Activated B cell treated with CpG ODN at 0.5 μM for 24 hours (primary cell): ENCODE data around the gene BICRA. TPM values are rescaled to one million over a fixed set of nuclear protein-coding genes. Genes with fewer than 3 reads are reported as not detected.

Experiments used
- ATAC-seq: fragments of 200-7000 bp; cut with Tn5 transposase; one replicate; pipeline ENCODE4 v1.10.0; 2021; ENCODE audit warnings: low read depth, mild to moderate bottlenecking, moderate library complexity
- CTCF ChIA-PET: fragments of 350-600 bp; sonication (Branson Sonifier 250); formaldehyde crosslinking; loops from one replicate; lab custom pipeline; 2021; ENCODE audit warnings: antibody characterized with exemption; lab: Charles Lee
- POLR2A ChIA-PET: fragments of 350-600 bp; sonication (Branson Sonifier 250); formaldehyde crosslinking; loops from one replicate; lab custom pipeline; 2021; ENCODE audit warnings: antibody characterized with exemption; lab: Charles Lee
- DNase-seq: peaks from one replicate; pipeline ENCODE4 v3.0.0; 2022
- H3K27ac Mint-ChIP-seq: one replicate; pipeline ENCODE4 v1.8.0; 2020; ENCODE audit warnings: mixed read lengths
- H3K27me3 Mint-ChIP-seq: one replicate; pipeline ENCODE4 v1.8.0; 2021; ENCODE audit warnings: mixed read lengths
- H3K36me3 Mint-ChIP-seq: one replicate; pipeline ENCODE4 v1.8.0; 2021; ENCODE audit warnings: low read depth, mixed read lengths
- H3K4me1 Mint-ChIP-seq: one replicate; pipeline ENCODE4 v1.8.0; 2021; ENCODE audit warnings: mixed read lengths
- H3K4me3 Mint-ChIP-seq: one replicate; pipeline ENCODE4 v1.8.0; 2020; ENCODE audit warnings: mild to moderate bottlenecking, mixed read lengths
- H3K9me3 Mint-ChIP-seq: one replicate; pipeline ENCODE4 v1.8.0; 2020; ENCODE audit warnings: mixed read lengths
- intact Hi-C: fragments of 100-400 bp; cut with micrococcal nuclease; formaldehyde crosslinking; loops from one replicate; pipeline ENCODE4 v1.15.1; 2024
- total RNA-seq: library from RNA; stranded (reverse); gene quantifications from 2 replicates; pipeline ENCODE4 v1.2.3, GENCODE V29; 2022
- TF ChIP-seq, protein P1 (sequence below): fragments of 200-600 bp; IDR thresholded peaks from one replicate; pipeline ENCODE4 v1.8.0; 2022; ENCODE audit warnings: antibody characterized with exemption, mild to moderate bottlenecking

The BICRA gene
- total RNA-seq, 1 donor from 2014 or later: 16.0 TPM

DNA sequence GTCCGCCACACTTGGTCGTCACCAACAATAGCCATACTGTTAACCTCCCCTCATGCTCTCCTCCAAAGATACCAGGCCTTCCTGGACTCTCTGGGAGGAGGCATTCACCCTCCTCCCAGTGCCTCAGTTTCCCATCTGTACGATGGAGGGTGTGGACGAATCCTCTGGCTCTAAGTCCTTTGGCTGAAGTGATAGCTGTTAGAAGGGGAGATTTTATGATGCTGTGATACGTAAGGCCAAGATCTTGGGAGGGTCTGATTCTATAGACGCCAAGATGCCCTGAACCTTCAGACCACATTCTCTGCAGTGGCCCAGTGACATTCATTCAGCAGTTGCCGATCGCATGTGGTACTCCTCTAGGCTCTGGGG, 121.6 kb downstream of the BICRA start:
- peaks cover 11% of the 10 kb centered on the region for H3K4me1 Mint-ChIP-seq
- no peaks in the 10 kb centered on the region for H3K9me3 Mint-ChIP-seq
- no peak overlapping the region for H3K4me3 Mint-ChIP-seq
- intact Hi-C loops: no loop called here
- peaks cover 31% of the 10 kb centered on the region for H3K27me3 Mint-ChIP-seq
- no peak overlapping the region for H3K27ac Mint-ChIP-seq
- DNase-seq (no peak), ATAC-seq (no peak)
- no peaks in the 10 kb centered on the region for H3K36me3 Mint-ChIP-seq
- TF ChIP-seq, protein P1, sequence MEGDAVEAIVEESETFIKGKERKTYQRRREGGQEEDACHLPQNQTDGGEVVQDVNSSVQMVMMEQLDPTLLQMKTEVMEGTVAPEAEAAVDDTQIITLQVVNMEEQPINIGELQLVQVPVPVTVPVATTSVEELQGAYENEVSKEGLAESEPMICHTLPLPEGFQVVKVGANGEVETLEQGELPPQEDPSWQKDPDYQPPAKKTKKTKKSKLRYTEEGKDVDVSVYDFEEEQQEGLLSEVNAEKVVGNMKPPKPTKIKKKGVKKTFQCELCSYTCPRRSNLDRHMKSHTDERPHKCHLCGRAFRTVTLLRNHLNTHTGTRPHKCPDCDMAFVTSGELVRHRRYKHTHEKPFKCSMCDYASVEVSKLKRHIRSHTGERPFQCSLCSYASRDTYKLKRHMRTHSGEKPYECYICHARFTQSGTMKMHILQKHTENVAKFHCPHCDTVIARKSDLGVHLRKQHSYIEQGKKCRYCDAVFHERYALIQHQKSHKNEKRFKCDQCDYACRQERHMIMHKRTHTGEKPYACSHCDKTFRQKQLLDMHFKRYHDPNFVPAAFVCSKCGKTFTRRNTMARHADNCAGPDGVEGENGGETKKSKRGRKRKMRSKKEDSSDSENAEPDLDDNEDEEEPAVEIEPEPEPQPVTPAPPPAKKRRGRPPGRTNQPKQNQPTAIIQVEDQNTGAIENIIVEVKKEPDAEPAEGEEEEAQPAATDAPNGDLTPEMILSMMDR: no peak
- POLR2A ChIA-PET: no interaction called here
- CTCF ChIA-PET: no interaction called here

GRCh38 chr19:47730910-47731309, 122.0 kb downstream of the BICRA start:
- ChIA-PET CTCF (no interaction called here), POLR2A (no interaction called here)
- DNase-seq (no peak), ATAC-seq (no peak)
- Mint-ChIP-seq H3K4me3 (no peak overlapping the region), H3K36me3 (no peaks in the 10 kb centered on the region), H3K27me3 (peaks cover 31% of the 10 kb centered on the region), H3K27ac (no peak overlapping the region), H3K4me1 (peaks cover 11% of the 10 kb centered on the region), H3K9me3 (no peaks in the 10 kb centered on the region)
- TF ChIP-seq, protein P1: no peak
- intact Hi-C loops: no loop called here

- Mint-ChIP-seq H3K27ac (no peak overlapping the region), H3K36me3 (no peaks in the 10 kb centered on the region), H3K4me1 (peaks cover 2% of the 10 kb centered on the region), H3K9me3 (no peaks in the 10 kb centered on the region), H3K4me3 (no peak overlapping the region), H3K27me3 (peaks cover 14% of the 10 kb centered on the region)
- POLR2A ChIA-PET: no interaction called here
- CTCF ChIA-PET: no interaction called here
- TF ChIP-seq, protein P1: no peak
- ATAC-seq (no peak), DNase-seq (no peak)
- intact Hi-C loops: no loop called here
Observed at GRCh38 chr19:47735131-47735530, 126.2 kb downstream of the BICRA start.

DNA sequence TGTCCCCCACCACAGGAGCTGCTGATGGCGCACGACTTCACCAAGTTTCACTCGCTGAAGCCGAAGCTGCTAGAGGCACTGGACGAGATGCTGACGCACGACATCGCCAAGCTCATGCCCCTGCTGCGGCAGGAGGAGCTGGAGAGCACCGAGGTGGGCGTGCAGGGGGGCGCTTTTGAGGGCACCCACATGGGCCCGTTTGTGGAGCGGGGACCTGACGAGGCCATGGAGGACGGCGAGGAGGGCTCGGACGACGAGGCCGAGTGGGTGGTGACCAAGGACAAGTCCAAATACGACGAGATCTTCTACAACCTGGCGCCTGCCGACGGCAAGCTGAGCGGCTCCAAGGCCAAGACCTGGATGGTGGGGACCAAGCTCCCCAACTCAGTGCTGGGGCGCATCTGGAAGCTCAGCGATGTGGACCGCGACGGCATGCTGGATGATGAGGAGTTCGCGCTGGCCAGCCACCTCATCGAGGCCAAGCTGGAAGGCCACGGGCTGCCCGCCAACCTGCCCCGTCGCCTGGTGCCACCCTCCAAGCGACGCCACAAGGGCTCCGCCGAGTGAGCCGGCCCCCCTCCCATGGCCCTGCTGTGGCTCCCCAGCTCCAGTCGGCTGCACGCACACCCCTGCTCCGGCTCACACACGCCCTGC, 132.1 kb downstream of the BICRA start:
- H3K27ac Mint-ChIP-seq: no peak overlapping the region
- H3K9me3 Mint-ChIP-seq: no peaks in the 10 kb centered on the region
- TF ChIP-seq, protein P1: no peak
- no peak for ATAC-seq
- ChIA-PET POLR2A (no interaction called here), CTCF (interaction anchor here (1.1 kb wide), 1 partner anchor 306 kb away, joined by 3 read pairs; no protein-coding TSS in a partner anchor)
- intact Hi-C loops: no loop called here
- no peaks in the 10 kb centered on the region for H3K27me3 Mint-ChIP-seq
- peaks cover 5% of the 10 kb centered on the region for H3K36me3 Mint-ChIP-seq
- no peak overlapping the region for H3K4me3 Mint-ChIP-seq
- DNase-seq: no peak
- peaks cover 30% of the 10 kb centered on the region for H3K4me1 Mint-ChIP-seq

DNA sequence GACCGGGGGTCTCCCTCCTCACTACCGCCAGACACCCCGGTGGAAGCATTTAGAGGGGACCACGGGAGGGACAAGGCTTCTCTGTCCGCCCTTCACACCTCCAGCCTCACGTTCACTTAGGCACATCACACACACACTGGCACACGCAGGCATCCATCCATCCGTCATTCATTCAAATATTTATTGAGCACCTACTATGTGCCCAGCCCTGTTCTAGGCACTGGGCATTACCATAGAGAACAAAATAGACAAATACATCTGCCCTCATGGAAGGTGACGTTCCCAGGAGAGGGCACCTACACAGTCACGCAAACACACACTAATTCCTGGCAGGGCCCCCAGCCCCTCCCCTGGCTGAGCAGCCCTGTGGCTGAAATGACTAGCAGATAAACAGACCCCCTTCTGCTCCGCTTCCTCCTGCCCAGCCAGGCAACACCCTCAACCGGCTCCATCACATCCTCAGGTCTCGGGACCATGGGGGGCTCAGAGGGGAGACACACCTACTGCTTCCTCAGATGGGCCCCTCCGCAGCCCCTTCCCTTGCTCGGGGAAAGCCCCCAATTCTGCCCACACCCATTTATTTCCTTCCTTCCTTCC, 132.7 kb downstream of the BICRA start:
- Mint-ChIP-seq H3K4me3 (peak overlapping the region; percentile 37), H3K27me3 (no peaks in the 10 kb centered on the region), H3K36me3 (peaks cover 6% of the 10 kb centered on the region), H3K4me1 (peaks cover 31% of the 10 kb centered on the region), H3K27ac (peak overlapping the region; percentile 4), H3K9me3 (no peaks in the 10 kb centered on the region)
- CTCF ChIA-PET: no interaction called here
- DNase-seq (no peak), ATAC-seq (no peak)
- POLR2A ChIA-PET: no interaction called here
- TF ChIP-seq, protein P1: no peak
- intact Hi-C loops: no loop called here
